Cardiac muscle cell (in vitro differentiated cells and primary cell): ENCODE results near the gene MAGEA11. TPM values are rescaled to one million over a fixed set of nuclear protein-coding genes. Genes with fewer than 3 reads are reported as not detected.
"Not testable (repeated sequence)": the region's sequence is repeated elsewhere in the genome, so short reads cannot be mapped to it uniquely, and the experiment has no call there.

Experiments used
- DNase-seq, 2 donors: peaks; one replicate each; pipeline versions ENCODE4 v3.0.0 to v3.0.0-alpha.2; 2010 to 2017; ENCODE audit warnings: low read depth in 1 of 2, low spot score in 1 of 2
- H3K27ac ChIP-seq: fragments of 200-600 bp; sonication (generic); 2 replicates; pipeline ENCODE4 v1.5.1; 2016
- H3K27me3 ChIP-seq: fragments of 200-600 bp; sonication (generic); 2 replicates; pipeline ENCODE4 v1.6.0; 2016; ENCODE audit warnings: control low read depth
- H3K36me3 ChIP-seq: fragments of 200-600 bp; sonication (generic); 2 replicates; pipeline ENCODE4 v1.5.1; 2016; ENCODE audit warnings: control low read depth
- H3K4me1 ChIP-seq: fragments of 200-600 bp; sonication (generic); 2 replicates; pipeline ENCODE4 v1.8.1; 2017; ENCODE audit warnings: low read depth, mild to moderate bottlenecking, mixed run types
- H3K4me3 ChIP-seq: fragments of 200-600 bp; sonication (generic); 2 replicates; pipeline ENCODE4 v1.5.1; 2016; ENCODE audit warnings: mild to moderate bottlenecking
- H3K9me3 ChIP-seq: fragments of 200-600 bp; sonication (generic); 2 replicates; pipeline ENCODE4 v1.5.1; 2017; ENCODE audit warnings: low read depth, mild to moderate bottlenecking, control low read depth
- polyA plus RNA-seq: library from polyadenylated mRNA; unstranded; fragments of >200 nt; fragmentation: Nextera tagmentation; extraction: Ambion mirVana; gene quantifications from 2 replicates; pipeline ENCODE4 v1.2.1, GENCODE V29; 2016
- total RNA-seq: library from RNA; depleted of rRNA; stranded (reverse); fragments of >200 nt; gene quantifications from 2 replicates; pipeline ENCODE4 v1.2.3, GENCODE V29; 2016
- TF ChIP-seq, protein P1 (sequence below): IDR thresholded peaks from 2 replicates; pipeline ENCODE4 v1.5.1; 2012; ENCODE audit warnings: low read depth, mild to moderate bottlenecking, low read length

The MAGEA11 gene
- total and polyA plus RNA-seq, 2 experiments from 2014 or later, result not detected

DNA sequence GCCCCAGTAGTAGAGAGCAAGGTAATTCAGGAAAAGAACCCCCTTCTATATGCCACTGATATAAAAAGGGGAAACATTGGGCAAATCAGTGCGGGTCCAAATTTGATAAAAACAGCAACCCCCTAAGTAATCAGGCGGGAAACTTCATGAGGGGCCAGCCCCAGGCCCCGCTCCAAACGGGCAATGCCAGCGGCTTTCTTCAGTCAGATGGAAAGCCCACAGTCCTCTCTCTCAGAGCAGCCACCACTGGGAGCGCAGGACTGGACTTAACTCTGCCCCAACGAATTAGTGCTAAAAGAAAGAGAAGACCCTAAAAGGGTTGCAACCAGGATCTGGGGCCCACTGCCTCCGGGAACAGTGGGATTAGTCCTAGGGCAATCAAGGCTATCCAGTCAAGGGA lies 9.9 kb downstream of the MAGEA11 start:
- no peaks in the 10 kb centered on the region for H3K36me3 ChIP-seq
- TF ChIP-seq, protein P1, sequence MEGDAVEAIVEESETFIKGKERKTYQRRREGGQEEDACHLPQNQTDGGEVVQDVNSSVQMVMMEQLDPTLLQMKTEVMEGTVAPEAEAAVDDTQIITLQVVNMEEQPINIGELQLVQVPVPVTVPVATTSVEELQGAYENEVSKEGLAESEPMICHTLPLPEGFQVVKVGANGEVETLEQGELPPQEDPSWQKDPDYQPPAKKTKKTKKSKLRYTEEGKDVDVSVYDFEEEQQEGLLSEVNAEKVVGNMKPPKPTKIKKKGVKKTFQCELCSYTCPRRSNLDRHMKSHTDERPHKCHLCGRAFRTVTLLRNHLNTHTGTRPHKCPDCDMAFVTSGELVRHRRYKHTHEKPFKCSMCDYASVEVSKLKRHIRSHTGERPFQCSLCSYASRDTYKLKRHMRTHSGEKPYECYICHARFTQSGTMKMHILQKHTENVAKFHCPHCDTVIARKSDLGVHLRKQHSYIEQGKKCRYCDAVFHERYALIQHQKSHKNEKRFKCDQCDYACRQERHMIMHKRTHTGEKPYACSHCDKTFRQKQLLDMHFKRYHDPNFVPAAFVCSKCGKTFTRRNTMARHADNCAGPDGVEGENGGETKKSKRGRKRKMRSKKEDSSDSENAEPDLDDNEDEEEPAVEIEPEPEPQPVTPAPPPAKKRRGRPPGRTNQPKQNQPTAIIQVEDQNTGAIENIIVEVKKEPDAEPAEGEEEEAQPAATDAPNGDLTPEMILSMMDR, result no peak
- DNase-seq, result no peak

DNA sequence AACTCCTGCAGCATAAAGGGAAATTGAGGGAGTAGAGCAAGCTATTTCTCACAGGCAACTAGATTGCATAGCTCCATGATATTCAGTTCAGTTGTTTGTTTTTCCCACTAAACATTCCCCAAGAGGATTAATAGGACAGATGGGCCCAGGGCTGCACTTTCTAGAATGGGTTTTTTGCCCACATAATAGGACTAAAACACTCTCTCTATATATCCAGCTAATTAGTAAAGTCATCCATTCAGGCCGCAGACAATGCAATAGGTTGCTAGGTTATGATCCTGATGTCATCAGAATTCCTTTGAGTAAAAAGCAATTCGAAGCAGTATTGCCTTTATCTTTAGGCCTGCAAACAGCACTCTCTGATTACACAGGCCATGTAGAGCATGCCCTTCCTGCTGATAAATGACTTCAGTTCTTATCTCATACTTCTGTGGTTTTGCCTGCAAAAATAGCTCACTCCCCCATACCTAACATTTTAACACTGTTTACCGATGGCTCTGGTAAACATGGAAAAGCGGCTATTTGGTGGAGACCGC lies 11.8 kb downstream of the MAGEA11 start:
- DNase-seq, H3K4me3 ChIP-seq, H3K27ac ChIP-seq, H3K9me3 ChIP-seq, H3K36me3 ChIP-seq, H3K4me1 ChIP-seq, H3K27me3 ChIP-seq: not testable (repeated sequence)

More for the DNA sequence above, 9.9 kb downstream of the MAGEA11 start:
- no peak overlapping the region for H3K4me3 ChIP-seq
- no peak overlapping the region for H3K27ac ChIP-seq
- no peaks in the 10 kb centered on the region for H3K27me3 ChIP-seq
- no peaks in the 10 kb centered on the region for H3K9me3 ChIP-seq
- H3K4me1 ChIP-seq, result no peaks in the 10 kb centered on the region

DNA sequence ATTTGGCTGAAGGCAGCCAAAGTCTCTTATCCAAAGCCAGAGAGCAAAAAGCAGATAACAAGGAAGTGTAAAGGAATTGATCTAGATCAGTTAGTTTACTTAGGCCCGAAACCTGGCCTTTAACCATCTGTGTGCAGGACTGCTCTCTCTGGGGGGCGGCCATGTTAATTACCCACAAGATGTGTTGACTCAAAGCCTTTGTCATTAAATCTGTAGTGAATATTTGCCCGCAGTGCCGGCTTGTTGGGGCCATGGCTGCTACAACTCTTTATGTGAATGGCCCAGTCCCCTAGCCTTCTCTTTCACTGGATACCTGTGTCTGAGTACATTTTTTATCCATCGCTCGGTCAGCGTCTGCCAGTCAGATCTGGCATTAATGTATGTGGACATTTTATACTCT lies 15.4 kb downstream of the MAGEA11 start:
- not testable (repeated sequence) for H3K4me3 ChIP-seq

DNA sequence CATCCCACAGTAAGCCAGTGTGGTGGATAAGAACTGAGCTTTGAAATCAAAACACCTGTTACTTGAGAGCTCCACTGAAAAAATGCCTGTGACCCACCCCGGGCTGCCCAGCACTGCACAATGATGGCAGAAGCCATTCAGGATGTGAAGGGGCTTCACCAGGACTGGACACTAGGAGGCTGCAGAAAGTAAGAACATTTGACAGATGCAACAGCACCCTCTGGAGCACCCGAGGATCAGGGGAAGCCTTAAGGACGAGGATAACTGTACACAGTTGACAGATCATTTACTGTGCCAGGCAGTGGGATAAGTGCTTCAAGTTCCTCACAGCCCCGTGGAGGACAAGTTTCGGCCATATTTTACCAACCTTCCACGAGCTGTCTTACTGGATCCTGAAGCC lies 30.4 kb downstream of the MAGEA11 start:
- DNase-seq, H3K9me3 ChIP-seq, H3K27me3 ChIP-seq, H3K36me3 ChIP-seq, H3K4me3 ChIP-seq, H3K27ac ChIP-seq, H3K4me1 ChIP-seq: not testable (repeated sequence)

More for the DNA sequence above, 15.4 kb downstream of the MAGEA11 start:
- not testable (repeated sequence) for H3K27me3 ChIP-seq, H3K27ac ChIP-seq, DNase-seq, H3K9me3 ChIP-seq, H3K4me1 ChIP-seq, H3K36me3 ChIP-seq

DNA sequence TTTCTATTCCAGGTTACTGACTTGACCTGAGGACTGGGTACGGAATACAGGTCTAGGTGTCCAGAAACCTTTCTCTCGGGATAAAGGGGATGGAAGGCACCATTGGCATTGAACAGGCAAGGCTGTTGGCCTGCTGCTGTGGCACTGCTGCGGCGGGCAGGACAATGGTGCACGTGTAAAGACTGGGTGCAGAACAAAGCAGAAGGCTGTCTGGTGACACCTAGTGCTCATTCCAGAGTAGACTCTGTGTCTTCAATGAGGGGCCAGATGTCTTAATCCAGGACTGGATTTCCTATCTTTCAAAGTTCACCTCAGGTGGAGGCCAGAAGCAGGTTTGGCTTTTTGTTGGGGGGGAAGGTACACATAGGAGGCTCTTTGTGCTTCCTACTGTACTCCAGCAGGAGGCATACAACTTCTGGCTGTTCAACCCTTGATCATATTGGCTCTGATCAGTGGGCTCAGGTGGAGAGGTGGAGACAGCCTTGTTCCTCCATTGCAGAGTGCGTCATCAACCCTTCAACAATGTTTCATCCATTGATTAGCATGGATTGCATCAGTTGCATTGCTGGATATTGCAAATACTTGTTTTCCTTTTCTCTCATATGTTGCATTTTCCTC lies 34.6 kb downstream of the MAGEA11 start:
- H3K27ac ChIP-seq, DNase-seq, H3K4me3 ChIP-seq, H3K36me3 ChIP-seq, H3K27me3 ChIP-seq, H3K4me1 ChIP-seq, H3K9me3 ChIP-seq: not testable (repeated sequence)

DNA sequence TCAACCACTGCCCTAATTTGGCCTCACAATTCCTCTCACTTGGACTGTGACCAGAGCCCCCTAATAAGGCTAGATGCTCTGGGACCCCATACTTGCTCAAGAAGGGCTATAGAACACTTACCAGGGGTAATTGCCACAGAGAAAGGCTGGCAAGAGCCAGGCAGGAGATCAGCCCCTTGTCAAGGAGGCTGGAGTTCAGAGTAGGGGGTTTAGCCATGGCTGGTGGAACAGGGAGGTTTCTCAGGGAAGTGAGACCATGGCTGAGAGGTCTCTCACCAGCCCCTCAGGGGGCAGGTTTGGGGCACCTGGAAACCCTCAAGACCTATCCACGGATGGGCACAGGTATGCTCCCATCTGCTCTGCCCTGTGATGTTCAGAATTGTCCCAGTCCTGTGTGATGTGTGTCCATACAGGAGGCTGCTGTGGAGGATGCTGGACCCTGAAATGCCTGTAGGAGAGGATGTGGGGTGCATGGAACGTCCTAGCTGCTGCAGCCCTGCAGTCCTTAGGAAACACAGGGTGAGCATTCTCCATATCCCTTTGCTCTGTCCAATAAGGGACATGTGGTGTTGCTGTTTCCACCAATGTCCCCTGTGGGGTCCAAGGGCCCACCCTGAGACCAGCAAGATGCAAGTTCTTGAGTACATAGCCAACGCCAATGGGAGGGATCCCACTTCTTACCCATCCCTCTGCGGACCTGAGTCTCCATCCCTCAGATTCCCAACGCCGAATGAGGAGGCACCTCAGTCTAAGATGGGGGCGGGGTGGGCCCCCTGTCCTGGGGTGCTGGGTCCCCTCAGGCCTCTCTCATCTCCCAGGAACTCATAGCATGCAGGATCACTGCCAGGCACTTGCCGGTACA lies 45.6 kb downstream of the MAGEA11 start:
- H3K4me3 ChIP-seq, result no peak overlapping the region
- H3K4me1 ChIP-seq, result no peaks in the 10 kb centered on the region
- DNase-seq, result no peak
- no peak overlapping the region for H3K27ac ChIP-seq
- no peaks in the 10 kb centered on the region for H3K27me3 ChIP-seq
- no peaks in the 10 kb centered on the region for H3K9me3 ChIP-seq
- H3K36me3 ChIP-seq, result no peaks in the 10 kb centered on the region
- TF ChIP-seq, protein P1, result no peak

DNA sequence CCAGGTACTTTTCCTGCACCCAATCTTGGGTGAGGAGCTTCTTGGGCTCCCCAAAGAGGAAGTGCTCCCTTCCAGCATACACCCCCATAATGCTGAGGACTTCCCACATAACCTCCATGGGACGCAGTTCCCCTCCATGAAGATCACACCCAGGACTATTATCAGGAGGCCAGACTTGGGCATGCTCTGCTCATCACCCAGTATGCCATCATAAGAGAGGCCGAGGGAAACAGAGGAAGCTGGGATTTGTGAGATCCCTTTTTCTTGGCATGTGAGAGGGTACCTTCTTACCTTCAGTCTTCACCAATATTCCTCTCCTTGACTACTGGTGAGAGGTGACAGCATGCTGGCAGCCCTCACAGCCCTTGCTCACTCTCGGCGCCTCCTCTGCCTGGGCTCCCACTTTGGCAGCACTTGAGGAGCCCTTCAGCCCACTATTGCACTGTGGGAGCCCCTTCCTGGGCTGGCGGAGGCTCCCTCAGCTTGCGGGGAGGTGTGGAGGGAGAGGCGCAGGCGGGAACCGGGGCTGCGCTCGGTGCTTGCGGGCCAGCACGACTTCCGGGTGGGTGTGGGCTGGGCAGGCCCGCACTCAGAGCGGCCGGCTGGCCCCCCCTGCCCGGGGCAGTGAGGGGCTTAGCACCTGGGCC lies 46.3 kb downstream of the MAGEA11 start:
- H3K27me3 ChIP-seq, result no peaks in the 10 kb centered on the region
- no peaks in the 10 kb centered on the region for H3K9me3 ChIP-seq
- H3K4me1 ChIP-seq, result no peaks in the 10 kb centered on the region
- no peak for DNase-seq
- no peak overlapping the region for H3K27ac ChIP-seq
- no peak overlapping the region for H3K4me3 ChIP-seq
- H3K36me3 ChIP-seq, result no peaks in the 10 kb centered on the region
- TF ChIP-seq, protein P1, result no peak

DNA sequence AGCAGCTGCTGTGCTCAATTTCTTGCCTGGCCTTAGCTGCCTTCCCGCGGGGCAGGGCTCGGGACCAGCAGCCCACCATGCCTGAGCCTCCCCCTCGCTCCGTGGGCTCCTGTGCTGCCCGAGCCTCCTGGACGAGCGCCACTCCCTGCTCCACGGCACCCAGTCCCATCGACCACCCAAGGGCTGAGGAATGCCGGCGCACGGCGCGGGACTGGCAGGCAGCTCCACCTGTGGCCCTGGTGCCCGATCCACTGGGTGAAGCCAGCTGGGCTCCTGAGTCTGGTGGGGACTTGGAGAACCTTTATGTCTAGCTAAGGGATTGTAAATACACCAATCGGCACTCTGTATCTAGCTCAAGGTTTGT lies 46.8 kb downstream of the MAGEA11 start:
- DNase-seq, H3K4me3 ChIP-seq: not testable (repeated sequence)

More for the DNA sequence above, 46.8 kb downstream of the MAGEA11 start:
- not testable (repeated sequence) for H3K27ac ChIP-seq, H3K27me3 ChIP-seq, H3K4me1 ChIP-seq, H3K9me3 ChIP-seq, H3K36me3 ChIP-seq
